NCI-H2196 (cell line): ENCODE data around the gene DCAF5.

ENCODE experiments used
- DNase-seq: peaks from one replicate; lab custom pipeline; 2025; ENCODE audit not compliant: unreplicated experiment; lab: John Stamatoyannopoulos, UW

Gene DCAF5

DNA sequence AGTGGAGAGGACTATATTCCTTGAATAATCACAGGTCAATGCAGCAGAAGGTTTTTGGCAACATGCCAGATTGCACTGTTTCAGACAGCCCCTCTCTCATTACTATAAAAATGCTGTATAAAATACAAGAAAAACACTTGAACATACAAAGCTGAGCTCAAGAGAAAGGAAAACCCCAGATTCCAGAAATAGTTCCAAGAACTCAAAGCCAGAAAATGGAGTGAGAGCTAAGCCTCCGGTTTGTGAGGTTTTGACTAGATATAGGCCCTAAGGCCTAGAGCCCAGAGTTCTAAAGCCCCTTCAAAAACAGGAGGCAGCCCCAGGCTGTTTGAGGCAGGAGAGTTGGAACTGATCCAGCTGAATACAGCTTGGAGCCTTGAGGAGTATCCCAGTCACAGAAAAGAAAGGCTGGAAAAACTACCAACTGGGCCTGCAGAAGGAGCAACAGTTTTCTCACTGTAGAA lies 144.5 kb downstream of the DCAF5 start:
- DNase-seq = peak; percentile 10

DNA sequence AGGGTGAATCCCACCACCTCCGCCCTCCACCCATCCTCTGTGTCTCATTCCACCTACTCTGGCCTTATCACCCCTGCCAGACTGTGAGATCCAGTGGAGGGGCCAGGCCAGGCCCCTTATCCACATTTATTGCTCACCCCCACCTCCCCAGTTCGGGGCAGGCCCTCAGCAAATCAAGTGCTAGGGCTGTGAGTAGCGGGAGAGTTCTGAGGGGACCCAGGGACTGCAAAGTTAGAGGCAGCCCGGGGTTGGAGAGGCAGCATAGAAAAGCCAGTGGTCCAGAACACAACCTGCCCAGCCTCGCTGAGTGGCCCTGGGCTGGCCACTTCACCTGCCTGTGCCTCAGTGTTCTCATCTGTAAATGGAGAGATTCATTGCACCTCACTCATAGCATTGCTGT lies 146.6 kb downstream of the DCAF5 start:
- DNase-seq = no peak

GRCh38 chr14:69005432-69006148 lies 147.3 kb downstream of the DCAF5 start:
- DNase-seq = peak; percentile 64

DNA sequence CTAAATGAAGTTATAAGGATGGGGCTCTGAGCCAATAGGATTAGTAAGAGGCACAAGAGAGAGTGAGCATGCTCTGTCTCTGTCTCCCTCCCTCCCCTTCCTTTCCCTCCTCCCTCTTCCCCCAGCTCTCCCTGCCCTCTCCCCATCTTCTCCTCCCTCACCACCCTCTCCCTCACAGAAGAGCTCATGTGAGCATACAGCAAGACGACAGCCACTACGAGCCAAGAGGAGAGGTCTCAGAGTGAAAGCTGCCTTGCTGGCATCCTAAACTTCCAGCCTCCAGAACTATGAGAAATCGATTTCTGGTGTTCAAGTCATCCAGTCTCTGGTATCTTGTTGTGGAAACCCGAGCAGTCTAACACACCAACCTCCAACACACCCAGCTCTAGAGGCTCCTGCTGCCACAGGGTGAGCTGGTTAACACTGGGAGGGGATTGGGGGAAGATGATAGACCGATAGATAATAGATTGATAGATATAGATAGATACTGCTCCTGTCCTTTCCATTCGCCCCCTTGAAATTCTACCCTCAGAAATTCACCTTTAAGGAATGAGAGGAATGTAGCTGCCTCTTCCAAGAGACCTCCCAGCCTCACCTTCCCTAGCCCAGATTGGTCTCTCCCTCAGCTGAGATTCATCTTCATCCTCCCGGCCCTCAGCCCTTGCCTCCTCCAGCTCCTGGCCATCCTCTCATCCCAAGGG lies 148.0 kb downstream of the DCAF5 start:
- DNase-seq = no peak

GRCh38 chr14:69003626-69004025 lies 149.3 kb downstream of the DCAF5 start:
- DNase-seq = no peak

GRCh38 chr14:69002069-69002468 lies 150.8 kb downstream of the DCAF5 start:
- DNase-seq = no peak

- DNase-seq = no peak
Observed at GRCh38 chr14:69001375-69001774, 151.5 kb downstream of the DCAF5 start.
